GM12892 (cell line): Measurements from ENCODE around the gene HOXC6.
"Not testable (repeated sequence)": the region's sequence is repeated elsewhere in the genome, so short reads cannot be mapped to it uniquely, and the experiment has no call there.

Experiments
- DNase-seq: peaks from one replicate; pipeline ENCODE4 v3.0.0; 2011; ENCODE audit not compliant: insufficient read length
- FAIRE-seq: peaks from 2 replicates; lab custom pipeline; 2011; peaks lifted over from hg19 to GRCh38; lab: Jason Lieb, UNC
- POLR2A ChIP-seq: IDR thresholded peaks from 2 replicates; pipeline ENCODE4 v1.6.1; 2011; ENCODE audit warnings: low read depth, low read length, control low read depth
- POLR2AphosphoS5 ChIP-seq: IDR thresholded peaks from 2 replicates; pipeline ENCODE4 v1.6.1; 2011; ENCODE audit warnings: low read depth, low read length, control low read depth
- TAF1 ChIP-seq: IDR thresholded peaks from 2 replicates; pipeline ENCODE4 v1.6.1; 2011; ENCODE audit warnings: low read depth, mild to moderate bottlenecking, control low read depth, low read length, borderline replicate concordance

The HOXC6 gene

GRCh38 chr12:54039417-54040147 is 11.3 kb downstream of the HOXC6 start:
- FAIRE-seq = no peak
- no peak for TF ChIP-seq TAF1
- no peak for TF ChIP-seq POLR2AphosphoS5
- no peak for TF ChIP-seq POLR2A
- no peak for DNase-seq

DNA sequence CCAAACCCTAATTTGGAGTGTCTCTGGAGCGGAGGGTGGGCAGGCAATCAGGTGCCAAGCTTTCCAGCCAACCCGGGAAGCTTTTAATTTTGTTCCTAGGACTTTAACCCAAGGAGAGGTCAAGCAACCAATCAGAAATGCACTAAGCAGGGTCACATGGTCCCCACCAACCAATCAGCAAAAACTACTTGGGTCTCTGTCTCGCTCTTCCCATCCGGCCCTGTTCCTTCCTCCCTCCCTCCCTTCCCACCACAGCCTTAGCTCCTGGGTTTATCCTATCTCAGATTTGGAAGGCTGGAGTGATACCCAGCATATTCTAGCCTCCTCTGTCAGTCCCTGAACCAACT is 11.9 kb downstream of the HOXC6 start:
- DNase-seq = no peak

DNA sequence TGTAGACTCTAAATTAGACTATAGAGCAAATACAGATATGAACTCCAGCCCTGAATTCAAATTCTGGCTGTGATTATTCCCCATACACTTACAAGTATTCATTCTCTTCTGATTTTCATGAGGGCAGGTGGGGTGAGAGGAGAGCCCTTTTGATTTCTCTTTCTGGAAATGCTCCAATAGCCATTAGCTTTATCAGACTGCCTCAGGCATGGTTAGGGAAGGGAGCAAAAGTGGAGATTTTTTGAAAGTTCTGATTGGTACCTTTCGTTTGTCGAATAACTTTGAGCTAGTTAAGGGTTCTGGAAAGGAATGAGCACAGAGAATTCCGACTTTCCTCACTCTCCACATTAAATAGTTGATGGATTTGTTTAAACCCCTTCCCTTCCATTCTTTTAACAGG is 12.4 kb downstream of the HOXC6 start:
- FAIRE-seq (no peak), DNase-seq (no peak)
- TF ChIP-seq TAF1 = no peak

More for the DNA sequence above, 11.9 kb downstream of the HOXC6 start:
- TF ChIP-seq POLR2A = no peak
- no peak for TF ChIP-seq POLR2AphosphoS5
- TF ChIP-seq TAF1 = no peak
- peak; percentile 27 for FAIRE-seq

DNA sequence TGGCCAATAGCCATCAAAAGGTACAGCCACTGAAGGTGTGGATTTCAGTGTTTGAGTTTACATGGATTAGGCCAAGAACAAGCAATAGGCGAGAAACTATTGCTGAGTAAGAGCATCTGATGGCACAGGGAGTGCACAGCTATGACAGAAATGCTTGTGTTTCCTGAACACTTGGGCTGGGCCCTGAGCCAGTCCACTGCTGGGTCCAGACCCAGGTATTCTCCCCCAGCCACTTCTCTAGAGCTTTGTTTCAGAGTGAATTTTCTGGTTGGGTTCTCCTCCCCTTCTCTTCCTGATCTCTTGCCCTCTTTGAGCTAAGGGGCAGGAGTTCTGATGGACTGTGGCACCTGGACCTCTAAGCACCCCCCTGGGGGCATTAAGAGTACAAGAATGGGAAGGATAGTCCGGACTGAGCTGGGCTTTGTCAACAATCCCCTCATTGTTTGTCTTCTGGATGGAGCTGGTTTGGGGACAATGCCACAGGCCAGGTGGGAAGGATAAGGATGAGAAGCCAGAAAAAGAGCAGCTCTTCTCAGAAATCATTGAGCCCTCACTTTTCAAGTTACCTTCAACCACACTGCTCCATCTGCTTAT is 13.0 kb downstream of the HOXC6 start:
- FAIRE-seq = no peak
- DNase-seq = no peak
- TF ChIP-seq TAF1 = no peak
- TF ChIP-seq POLR2A = no peak
- TF ChIP-seq POLR2AphosphoS5 = no peak

GRCh38 chr12:54042033-54042432 is 13.8 kb downstream of the HOXC6 start:
- not testable (repeated sequence) for DNase-seq, FAIRE-seq

DNA sequence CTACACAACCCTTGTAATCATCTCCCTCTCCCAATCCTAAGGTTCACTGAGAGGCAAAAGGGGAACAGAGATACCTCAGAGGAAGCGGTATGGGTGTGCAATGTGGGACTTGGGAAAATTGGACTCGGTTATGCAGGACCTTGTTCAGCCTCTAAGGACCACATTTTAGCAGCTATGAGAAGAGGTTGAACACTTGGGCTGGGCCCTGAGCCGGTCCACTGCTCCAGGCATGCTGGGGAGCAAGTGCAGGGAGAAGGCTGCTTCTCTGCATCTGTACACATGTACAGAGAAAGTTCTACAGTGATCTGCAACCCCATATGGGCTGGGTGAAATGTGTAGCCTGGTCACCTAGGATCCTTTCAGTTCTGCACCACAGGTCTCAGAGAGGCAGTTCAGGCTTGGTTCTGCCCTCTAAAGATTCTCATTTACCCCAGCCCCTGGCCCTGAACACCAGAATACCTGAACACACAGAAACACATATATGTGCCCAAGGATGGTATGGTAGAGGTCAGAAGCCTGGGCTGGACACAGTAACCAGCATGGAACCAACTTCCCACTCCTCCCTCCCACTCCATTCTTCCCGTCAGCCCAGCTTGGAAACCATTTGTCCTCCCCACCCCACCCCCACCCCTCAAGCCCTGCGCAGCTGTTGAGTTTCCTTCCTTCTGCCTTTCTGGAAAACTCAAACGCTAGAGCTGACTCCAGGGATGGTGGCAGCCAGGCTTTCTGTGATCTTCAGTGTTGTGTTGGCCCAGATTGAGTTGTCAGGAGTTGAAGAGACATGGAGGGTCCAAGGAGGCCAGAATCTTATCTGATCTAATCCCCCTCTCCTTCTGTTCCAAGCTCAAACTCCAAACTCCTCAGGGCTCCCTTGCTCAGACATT is 15.0 kb downstream of the HOXC6 start:
- DNase-seq = no peak
- no peak for TF ChIP-seq TAF1
- TF ChIP-seq POLR2A = no peak
- TF ChIP-seq POLR2AphosphoS5 = no peak
- FAIRE-seq = no peak

- DNase-seq (no peak), FAIRE-seq (peak; percentile 40)
- no peak for TF ChIP-seq POLR2A
- TF ChIP-seq POLR2AphosphoS5 = no peak
- no peak for TF ChIP-seq TAF1
These were observed 16.3 kb downstream of the HOXC6 start for GRCh38 chr12:54044425-54045103.

DNA sequence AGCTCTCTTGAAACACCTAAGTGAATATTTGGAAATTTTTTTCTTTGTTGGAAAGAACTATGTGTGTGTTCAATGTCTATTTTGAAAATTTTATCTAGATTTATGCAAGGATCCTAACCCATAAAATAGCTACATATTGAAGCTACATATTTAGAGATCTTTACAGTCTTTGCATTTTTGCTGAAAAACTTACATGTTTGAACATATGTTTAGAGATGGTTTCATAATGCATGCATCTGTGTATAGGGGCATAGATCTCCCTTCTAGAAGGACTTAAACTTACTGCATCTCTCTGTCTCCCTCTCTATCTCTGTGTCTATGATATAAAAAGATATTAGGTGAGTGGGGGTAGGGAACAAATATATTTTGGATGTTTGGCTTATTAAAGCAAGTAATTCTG is 17.2 kb downstream of the HOXC6 start:
- FAIRE-seq = peak; percentile 42
- TF ChIP-seq POLR2A = no peak
- TF ChIP-seq TAF1 = no peak
- TF ChIP-seq POLR2AphosphoS5 = no peak

DNA sequence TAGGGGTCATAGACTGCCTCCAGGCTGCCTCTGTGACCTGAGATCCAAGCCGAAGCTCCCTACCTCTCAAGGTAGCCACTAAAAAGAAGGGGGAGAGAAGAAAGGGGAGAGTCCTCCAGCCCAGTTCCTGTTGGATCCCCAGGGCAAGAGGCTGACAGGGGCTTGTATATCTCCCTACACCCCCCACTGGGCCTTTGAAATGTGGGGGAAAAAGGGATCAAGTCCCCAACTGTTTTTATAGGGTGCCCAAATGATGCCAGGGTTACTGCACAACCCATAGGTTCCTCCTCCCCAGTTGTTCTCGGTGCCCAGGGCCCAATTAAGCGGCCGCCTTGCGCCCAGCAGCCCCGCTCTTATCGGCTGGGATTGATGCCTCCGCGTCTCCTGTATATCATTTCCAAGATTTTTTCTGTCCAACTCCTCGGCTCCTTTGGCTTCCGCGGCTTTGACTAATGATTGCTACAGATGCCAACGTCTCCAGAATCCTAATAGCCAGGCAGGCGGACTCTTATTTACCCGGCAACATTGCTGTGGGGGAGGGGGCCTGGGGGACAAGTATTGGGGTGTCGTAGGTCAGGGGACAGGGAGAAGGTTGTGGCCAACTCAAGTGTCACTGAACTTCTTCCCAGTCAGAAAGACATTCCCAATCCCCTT is 17.8 kb downstream of the HOXC6 start:
- no peak for TF ChIP-seq TAF1
- no peak for TF ChIP-seq POLR2A
- no peak for TF ChIP-seq POLR2AphosphoS5
- DNase-seq (no peak), FAIRE-seq (no peak)

More for the DNA sequence above, 17.2 kb downstream of the HOXC6 start:
- DNase-seq = no peak

DNA sequence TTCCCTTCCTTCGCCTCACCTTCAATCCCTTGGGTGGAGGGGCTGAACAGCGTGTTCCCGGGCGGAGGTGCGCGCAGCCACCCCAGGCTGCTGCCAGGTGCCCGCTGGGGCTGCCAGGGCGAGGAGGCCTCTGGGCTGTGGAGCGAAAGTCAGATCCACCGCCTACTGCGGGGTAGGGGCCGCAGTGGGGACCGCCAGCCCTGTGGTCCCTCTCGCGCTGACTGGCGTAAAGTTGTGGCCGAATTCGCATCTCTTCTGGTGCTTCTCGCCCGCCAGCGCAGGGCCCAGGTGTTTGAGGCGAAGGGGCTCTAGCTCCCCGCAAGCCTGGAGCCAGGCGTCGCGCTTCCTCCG is 18.5 kb downstream of the HOXC6 start:
- TF ChIP-seq POLR2A (no peak), TAF1 (no peak), POLR2AphosphoS5 (no peak)
- DNase-seq (no peak), FAIRE-seq (no peak)

- no peak for FAIRE-seq
- no peak for DNase-seq
These were observed 19.1 kb downstream of the HOXC6 start for GRCh38 chr12:54047160-54047963.

More at GRCh38 chr12:54047160-54047963, 19.1 kb downstream of the HOXC6 start:
- TF ChIP-seq POLR2AphosphoS5 (no peak), POLR2A (no peak), TAF1 (no peak)
